Adrenal gland (tissue), 5 donors: ENCODE results near the gene BOC.

Experiments
- CTCF ChIP-seq, 6 experiments: fragments of 450-650 bp in 4 of 6; fragments of 200-600 bp in 2 of 6; sonication (generic) in 1 of 6; IDR thresholded peaks; 1 replicate in 5 of 6; 2 replicates in 1 of 6; pipeline versions ENCODE4 v1.5.1 to v1.8.0; 2016 to 2021; ENCODE audit warnings: antibody characterized with exemption in 6 of 6, mild to moderate bottlenecking in 2 of 6, moderate library complexity in 1 of 6
- POLR2A ChIP-seq, 2 donors: fragments of 450-650 bp; IDR thresholded peaks; one replicate each; pipeline ENCODE4 v1.6.1; 2017; ENCODE audit warnings: antibody characterized with exemption in 2 of 2, mild to moderate bottlenecking in 2 of 2, moderate library complexity in 1 of 2
- donor health status: DM: no; HTN: no; CAD: no.

- TF ChIP-seq POLR2A (IDR thresholded peaks at IDR 0.05) = no peak
- no peak for TF ChIP-seq CTCF (IDR thresholded peaks at IDR 0.05)
These were observed 73.2 kb downstream of the BOC start for GRCh38 chr3:113284453-113285050.
